HG02970 (cell line): Measurements from ENCODE around the gene SMCHD1.
"Not testable (repeated sequence)": the region's sequence is repeated elsewhere in the genome, so short reads cannot be mapped to it uniquely, and the experiment has no call there.

Source experiments
- ATAC-seq: cut with Tn5 transposase; IDR thresholded peaks from one replicate; pipeline ENCODE4 v1.9.1; 2021; ENCODE audit warnings: mild to moderate bottlenecking, moderate library complexity, moderate number of reproducible peaks; ENCODE audit not compliant: unreplicated experiment, low FRiP score

SMCHD1 gene

DNA sequence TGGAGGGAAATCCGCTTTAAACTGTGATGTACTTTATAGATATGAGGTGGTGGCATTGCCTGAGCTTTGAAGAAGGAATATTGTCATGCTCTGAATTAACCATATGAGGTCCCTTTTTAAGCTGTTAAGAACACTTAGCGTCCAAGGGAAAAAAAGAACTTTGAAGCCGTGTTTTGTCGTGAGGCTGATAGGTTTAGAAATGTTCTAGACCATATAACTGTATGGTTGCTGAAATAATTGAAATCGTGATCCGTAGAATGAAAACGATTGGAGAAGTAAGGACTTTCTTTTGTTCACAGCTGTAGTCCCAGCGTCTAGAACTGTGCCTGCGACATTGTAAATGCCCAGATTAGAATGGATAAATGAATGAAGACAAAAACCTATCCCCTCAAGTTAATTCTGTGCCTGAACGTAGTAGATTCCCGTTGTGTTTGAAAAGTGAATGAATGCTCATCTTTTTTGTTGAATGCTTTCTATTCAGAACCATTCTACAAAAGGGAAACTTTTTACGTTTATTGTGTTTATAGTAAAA lies 1.5 kb downstream of the SMCHD1 start:
- ATAC-seq, result no peak

DNA sequence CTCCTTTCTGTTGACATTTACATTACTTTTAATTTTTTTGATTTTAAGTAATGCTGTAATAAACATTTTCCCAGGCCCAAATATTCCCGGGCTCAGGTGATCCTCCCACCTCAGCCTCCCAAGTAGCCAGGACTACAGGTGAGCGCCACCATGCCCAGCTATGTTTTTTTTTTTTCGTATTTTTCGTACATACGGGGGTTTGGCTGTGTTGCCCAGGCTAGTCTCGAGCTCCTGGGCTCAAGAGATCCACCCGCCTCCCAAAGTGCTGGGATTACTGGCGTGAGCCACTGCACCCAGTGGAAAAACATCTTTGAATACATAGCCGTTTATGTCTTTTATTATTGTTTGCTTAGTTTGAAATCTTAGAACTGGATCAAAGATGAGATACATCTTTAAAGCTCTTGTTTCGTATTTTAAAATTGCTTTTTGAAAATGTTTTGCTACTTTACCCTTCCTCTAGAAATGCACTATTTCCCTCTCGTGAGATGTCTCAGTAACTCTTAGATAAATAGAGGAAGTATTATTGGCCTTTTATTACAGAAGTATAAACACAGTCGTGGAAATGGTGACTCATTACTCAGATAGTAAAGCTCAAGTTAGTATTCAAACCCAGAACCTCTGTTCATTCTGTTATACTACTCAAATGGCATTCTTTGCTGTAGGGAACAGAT lies 2.4 kb downstream of the SMCHD1 start:
- ATAC-seq, result no peak

DNA sequence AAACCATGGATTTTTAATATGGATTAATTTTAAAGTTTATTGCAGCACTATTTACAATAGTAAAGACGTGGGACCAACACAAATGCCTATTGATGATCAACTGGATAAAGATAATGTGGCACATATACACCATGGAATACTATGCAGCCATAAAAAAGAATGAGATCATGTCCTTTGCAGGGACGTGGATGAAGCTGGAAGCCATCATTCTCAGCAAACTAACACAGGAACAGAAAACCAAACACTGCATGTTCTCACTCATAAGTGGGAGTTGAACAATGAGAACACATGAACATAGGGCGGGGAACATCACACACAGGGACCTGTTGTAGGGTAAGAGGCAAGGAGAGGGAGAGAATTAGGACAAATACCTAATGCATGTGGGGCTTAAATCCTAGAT lies 5.3 kb downstream of the SMCHD1 start:
- not testable (repeated sequence) for ATAC-seq

DNA sequence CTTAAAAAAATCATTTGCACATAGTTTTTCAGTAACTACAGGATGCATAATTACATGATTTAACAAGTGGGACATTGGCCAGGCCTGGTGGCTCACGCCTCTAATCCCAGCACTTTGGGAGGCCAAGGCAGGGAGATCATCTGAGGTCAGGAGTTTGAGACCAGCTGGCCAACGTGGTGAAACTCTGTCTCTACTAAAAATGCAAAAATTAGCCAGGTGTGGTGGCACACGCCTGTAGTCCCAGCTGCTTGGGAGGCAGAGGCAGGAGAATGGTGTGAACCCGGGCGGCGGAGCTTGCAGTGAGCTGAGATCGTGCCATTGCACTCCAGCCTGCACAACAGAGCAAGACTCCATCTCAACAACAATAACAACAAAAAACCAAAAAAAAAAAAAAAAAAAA lies 6.8 kb downstream of the SMCHD1 start:
- ATAC-seq, result not testable (repeated sequence)

DNA sequence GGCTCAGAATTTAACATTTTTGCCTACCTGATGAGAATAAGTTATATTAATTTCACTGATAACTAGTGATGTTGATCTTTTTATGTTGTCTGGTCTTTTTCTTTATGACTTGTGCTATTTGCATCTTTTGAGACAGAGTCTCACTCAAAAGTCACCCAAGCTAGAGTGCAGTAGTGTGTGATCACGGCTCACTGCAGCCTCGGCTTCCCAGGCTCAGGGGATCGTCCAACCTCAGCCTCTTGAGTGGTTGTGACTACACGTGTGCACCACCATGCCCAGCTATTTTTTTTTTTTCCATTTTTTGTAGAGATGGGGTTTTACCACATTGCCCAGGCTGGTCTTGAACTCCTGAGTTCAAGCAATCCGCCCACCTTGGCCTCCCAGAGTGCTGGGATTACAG lies 7.5 kb downstream of the SMCHD1 start:
- ATAC-seq, result no peak

DNA sequence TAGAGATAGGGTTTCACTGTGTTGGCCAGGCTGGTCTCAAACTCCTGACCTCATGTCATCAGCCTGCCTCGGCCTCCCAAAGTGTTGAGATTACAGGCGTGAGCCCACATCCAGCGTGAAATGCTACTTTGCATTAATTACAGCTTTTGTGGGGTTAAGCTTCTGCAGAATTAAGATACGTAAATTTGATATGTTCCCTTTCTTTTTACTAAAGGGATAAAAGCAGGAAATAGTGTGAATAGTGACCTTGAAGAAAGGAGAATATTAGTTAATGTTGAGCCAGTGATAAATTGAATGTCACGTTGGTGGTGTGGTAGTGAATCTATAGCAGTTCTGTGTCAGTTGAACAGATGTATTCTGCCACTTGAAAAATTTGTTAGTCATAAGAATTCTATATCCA lies 16.9 kb downstream of the SMCHD1 start:
- no peak for ATAC-seq

DNA sequence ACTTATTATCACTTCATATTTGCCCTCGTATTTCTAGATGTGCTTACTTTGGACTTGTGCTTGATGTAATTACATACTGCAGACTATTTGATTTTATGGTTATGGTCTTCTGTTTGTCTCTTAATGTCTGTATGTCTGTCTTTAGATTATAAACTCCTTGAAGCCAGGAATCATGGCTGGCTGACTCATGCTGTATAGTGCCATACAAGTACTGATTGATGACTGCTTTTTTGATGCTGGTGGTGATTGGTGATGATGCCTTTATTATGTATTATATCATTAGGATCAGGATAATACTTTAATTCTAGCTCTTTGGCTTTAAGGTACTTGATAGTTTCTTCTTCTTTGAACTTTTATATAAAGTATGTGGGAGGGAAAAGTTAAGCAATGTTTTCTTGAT lies 17.3 kb downstream of the SMCHD1 start:
- ATAC-seq, result no peak

DNA sequence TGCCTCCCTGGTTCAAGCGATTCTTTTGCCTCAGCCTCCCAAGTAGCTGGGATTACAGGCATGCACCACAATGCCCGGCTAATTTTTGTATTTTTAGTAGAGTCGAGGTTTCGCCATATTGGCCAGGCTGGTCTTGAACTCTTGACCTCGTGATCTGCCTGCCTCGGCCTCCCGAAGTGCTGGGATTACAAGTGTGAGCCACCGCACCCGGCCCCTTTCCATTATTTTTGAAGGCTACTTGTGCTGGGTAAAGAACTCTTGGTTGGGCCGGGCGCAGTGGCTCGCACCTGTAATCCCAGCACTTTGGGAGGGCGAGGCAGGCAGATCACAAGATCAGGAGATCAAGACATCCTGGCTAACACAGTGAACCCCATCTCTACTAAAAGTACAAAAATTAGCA lies 23.4 kb downstream of the SMCHD1 start:
- ATAC-seq, result not testable (repeated sequence)

DNA sequence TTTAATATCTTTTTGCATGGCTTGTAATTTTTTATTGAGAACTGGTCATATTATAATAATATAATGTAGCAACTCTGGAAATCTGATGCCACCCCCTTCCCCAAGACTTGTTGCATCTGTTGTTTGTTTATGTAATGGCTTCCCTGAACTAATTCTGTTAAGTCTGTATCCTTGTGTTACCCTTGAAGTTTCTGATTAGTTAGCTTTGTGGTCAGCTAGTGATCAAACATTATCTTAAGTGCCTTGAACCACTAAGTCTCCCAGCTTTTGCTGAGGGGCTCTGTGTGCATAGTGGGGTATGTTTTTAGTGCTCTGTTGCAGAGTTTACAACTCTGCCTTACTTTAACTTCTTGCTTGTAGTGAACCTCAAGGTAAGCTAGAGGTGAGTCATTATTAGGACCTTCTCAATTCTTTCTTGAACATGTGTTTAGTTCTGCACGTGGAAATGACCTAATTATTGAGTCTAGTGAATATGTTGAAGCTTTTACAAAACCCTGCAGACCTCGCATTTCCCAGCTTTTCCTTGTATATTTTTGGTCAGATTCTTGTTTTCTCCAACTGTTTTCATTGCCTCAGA lies 24.8 kb downstream of the SMCHD1 start:
- ATAC-seq, result no peak

DNA sequence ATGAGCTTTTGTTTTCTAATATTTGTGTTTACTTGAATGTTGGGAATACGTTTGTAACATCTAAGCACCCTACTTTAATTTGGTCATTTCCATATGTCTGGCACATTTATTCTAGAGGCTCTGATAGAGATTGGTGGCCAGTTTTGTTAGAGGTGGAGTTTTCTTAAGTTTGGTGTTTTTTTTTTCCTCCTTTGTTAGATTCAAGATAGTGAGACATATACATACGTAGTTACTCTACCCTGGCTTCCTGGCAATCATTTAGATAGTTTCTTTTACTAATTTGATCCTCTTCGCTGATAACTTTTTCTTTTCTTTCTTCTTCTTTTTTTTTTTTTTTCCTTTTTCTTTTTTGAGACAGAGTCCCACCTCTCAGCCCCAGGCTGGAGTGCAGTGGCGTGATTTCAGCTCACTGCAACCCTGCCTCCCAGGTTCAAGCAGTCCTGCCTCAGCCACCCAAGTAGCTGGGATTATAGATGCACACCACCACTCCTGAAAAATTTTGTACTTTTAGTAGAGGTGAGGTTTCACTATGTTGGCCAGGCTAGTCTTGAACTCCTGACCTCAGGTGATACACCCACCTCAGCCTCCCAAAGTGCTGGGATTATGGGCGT lies 26.6 kb downstream of the SMCHD1 start:
- no peak for ATAC-seq

DNA sequence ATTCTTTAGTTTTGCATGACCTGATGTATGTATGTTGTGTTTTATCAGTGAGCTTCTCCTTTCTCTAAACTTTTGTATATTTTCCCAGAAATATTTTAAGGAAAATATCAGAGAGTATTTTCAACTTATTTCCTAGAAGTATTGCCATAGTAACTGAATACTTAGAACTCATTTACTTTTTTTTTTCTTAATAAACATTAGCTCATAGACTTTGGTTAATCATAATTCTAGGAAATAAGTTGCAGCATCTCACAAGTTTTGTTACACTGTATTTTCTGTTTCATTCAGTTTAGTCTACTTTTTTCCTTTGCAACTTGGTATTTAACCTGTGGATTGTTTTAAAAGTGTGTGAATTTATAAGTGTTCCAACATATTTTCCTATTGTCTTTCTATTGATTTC lies 27.5 kb downstream of the SMCHD1 start:
- ATAC-seq, result no peak

DNA sequence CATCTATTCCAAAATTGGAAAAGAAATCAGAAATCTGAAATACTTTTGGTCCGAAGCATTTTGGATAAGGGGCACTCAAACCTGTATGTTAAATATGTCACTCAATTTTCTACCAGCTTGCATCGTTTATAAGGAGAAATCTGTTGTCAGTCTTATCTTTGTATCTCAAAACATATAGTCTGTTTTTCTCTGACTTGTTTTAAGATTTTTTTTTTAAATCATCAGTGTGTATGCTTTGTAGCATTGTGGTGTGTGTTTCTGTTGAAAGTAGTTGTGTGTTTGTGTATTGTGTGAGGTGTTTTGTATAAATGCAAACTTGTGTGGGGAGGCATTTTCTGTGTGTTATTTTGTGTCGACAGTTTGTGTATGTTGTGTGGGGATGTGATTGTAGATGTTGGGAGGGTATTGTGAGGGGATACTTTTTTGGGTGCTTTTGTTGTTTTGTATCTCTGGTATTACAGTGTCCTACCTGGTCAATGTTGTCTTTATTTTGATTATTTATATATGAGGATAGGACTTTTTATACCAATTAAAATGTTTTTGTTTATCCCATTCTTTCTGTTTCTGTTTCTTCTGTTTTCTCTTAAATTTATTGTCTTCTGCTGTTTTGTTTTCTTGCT lies 30.9 kb downstream of the SMCHD1 start:
- no peak for ATAC-seq

DNA sequence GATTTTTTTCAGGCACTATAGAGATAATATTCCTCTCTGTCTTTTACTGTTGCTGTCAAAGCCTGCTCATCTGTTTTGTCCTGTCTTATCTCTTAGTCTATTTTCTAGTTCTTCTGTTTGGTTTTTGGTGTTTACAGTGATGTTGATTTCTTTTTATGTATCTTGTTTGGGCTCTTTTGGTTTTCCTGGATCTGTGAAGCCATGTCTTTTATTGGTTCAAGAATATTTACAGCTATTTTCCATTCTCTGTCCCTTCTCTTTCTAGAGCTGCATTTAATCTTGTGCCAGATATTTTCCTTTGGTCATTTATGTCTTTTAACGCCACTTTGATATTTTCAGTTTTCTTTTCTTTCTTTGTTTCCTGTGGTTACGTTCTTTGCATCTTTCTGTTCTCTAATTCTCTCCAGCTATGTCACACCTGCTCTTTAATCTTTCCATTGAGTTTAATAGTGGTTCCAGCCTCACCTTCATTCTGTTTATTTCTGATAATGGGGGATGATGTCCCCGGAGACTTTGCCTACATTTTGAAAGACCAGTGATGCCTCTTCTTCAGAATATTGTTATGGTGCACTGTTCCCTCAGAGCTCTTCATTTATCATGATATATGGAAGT lies 32.0 kb downstream of the SMCHD1 start:
- ATAC-seq, result no peak

DNA sequence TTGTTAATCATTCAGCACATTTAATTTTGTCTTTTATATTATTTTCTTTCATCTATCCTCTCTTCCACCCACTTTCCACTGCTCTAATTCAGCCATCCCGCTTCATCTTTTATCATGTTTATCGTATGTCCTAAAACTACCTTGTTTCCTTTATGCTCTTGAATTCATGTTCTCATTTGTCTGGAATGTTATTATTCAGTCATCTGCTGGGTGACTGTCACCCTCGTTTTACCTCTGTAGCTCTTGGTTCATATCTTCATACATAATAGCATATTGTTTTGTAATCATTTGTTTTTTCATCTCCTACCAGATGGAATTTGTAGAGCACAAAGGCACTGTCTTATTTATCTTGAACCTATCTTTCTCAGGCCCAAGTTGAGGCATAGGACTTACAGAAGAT lies 37.0 kb downstream of the SMCHD1 start:
- ATAC-seq, result no peak

DNA sequence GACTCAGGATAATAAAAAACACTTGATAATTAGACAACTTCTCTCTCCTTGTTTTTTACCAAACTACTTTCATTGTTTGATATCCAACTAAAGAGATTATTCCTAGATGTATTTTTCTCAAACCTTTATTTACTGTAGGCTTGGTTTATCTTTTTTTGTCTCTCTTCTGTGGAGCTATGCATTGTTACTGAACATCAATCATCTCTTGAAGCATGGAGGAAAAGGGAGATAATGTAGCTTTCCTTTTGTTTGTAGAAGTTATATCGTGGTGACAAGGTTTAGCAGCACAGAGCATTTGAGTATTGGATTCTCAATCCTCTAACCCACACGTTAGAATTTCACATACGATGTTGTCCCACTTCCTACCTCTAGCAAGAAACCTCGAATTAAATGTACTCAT lies 41.7 kb downstream of the SMCHD1 start:
- no peak for ATAC-seq

DNA sequence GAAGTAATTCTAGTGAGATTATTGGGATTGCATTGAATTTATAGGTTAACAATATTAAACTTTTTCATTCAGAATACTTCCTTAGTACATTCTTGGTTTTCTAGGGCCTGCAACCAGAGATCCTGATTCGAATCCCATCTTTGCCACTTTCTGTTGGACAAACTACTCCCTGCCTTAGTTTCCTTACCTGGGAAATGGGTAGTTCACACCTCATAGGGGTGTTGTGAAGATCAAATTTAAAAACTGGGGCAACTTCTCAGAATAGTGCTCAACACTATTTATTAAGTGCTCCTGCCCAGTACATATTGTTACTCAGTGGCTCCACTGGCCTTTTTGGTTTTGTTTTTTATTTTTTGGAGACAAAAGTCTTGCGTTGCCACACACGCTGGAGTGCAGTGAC lies 43.5 kb downstream of the SMCHD1 start:
- no peak for ATAC-seq

DNA sequence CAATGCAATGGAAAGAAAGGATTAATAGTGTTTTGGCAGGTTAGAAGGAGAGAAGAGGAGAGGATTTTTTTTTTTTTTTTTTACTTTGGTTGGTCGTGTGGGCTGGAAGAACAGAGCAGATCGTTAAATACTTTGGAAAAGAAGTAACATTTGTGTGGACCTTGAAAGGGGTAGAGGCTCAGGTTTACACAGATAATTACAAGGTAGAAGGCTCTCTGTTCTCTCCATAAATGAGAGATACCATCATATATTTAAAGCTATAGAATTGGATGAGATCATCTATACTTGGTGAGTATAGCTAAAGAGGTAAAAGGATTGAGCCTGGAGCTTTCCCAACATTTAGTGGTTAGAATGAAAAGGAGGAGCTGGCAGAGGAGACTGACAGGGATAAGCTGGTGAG lies 49.0 kb downstream of the SMCHD1 start:
- ATAC-seq, result no peak

DNA sequence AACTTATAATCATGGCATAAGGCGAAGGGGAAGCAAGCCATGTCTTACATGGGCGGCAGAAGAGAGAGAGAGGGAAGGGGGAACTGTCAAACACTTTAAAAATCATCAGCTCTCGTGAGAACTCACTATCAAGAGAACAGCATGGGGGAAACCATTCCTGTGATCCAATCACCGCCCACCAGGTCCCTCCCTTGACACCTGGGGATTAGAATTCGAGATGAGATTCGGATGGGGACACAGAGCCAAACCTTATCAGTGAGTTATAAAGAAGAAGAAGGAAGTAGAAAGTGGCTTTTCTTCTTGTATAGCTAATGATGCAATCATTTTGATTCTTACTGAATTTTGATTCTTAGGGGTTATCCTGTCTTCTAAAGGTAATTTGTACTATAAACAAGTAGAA lies 51.4 kb downstream of the SMCHD1 start:
- no peak for ATAC-seq

DNA sequence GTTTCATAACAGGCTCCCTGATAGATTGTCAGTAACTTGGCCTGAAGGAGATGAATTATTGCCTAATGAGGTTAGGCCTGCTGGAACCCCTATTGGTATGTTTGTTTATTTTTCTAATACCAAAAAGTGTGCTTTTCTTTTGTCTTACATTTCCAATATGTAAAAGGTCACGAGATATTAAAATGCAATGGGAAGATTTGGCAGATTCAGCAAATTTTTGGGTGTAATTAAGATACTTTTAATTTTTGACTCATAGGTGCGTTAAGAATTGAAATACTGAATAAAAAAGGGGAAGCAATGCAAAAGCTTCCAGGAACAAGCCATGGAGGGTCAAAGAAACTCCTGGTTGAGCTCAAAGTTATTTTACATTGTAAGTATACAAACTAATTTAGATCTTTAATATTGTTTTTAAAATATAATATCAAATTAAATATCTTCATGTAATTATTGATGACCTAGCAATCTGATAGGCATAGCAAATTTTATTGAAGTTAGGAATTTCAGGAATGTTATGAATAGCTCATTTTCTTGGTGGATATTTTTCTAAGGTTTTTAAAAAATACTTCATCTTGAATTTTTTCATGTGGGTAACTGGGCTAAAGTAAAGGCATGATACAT lies 52.1 kb downstream of the SMCHD1 start:
- ATAC-seq, result no peak

DNA sequence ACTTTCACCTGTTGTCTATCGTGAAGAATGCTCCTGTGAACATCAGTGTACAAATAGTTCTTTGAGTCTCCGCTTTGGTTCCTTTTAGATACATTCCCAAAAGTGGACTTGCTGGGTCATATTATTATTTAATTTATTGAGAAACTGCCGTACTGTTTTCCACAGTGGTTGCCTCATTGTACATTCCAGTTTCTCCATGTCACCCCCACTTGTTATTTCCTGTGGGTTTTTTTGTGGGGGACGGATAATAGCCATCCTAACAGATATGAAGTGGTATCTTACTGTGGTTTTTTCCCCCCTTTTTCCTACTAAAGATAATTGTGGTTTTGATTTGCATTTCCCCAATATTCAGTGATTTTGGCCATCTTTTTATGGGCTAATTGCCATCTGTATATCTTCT lies 53.8 kb downstream of the SMCHD1 start:
- ATAC-seq, result no peak

DNA sequence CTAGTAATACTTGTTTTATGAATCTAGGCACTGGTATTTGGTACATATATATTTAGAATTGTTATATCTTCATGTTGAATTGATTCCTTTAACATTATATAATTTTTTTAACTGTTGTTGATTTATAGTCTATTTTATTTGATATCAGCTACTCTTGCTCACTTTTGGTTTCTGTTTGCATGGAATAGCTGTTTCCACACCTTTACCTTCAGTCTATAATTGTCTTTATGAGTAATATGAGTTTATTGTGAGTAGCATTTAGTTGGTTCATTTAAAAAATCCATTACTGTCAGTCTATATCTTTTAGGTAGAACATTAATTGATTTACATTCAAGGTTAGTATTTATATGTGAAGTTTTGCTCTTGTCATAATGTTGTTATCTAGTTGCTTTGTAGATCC lies 58.6 kb downstream of the SMCHD1 start:
- ATAC-seq, result no peak
